Loucy (cell line): ENCODE results near the gene CPEB1.

Experiments
- H2AFZ ChIP-seq: fragments of 200-600 bp; sonication (generic); 2 replicates; pipeline ENCODE4 v1.6.0; 2016; ENCODE audit warnings: antibody characterized with exemption, mild to moderate bottlenecking, low read length, moderate library complexity
- H3F3A ChIP-seq: fragments of 200-600 bp; 2 replicates; pipeline ENCODE4 v1.6.0; 2016; ENCODE audit warnings: antibody characterized with exemption, low read depth, mild to moderate bottlenecking
- H3K27me3 ChIP-seq: fragments of 200-600 bp; sonication (generic); 2 replicates; pipeline ENCODE4 v1.6.1; 2014; ENCODE audit warnings: low read length, mild to moderate bottlenecking; ENCODE audit not compliant: insufficient read depth, poor library complexity, severe bottlenecking
- H3K36me3 ChIP-seq: fragments of 200-600 bp; sonication (generic); 2 replicates; pipeline ENCODE4 v1.6.1; 2016; ENCODE audit warnings: low read length; ENCODE audit not compliant: insufficient read depth
- H3K4me1 ChIP-seq: fragments of 200-600 bp; sonication (generic); 2 replicates; pipeline ENCODE4 v1.5.1; 2014; ENCODE audit warnings: low read length, mild to moderate bottlenecking; ENCODE audit not compliant: insufficient read depth, poor library complexity, severe bottlenecking
- H3K4me2 ChIP-seq: fragments of 200-600 bp; sonication (generic); 2 replicates; pipeline ENCODE4 v1.6.0; 2014; ENCODE audit warnings: antibody characterized with exemption, low read length, low read depth, mild to moderate bottlenecking; ENCODE audit not compliant: poor library complexity, severe bottlenecking
- H3K4me3 ChIP-seq: fragments of 200-600 bp; sonication (generic); 2 replicates; pipeline ENCODE4 v1.5.1; 2014; ENCODE audit warnings: low read length, mild to moderate bottlenecking, mixed read lengths; ENCODE audit not compliant: poor library complexity, severe bottlenecking
- H3K79me2 ChIP-seq: fragments of 200-600 bp; sonication (generic); 2 replicates; pipeline ENCODE4 v1.6.1; 2014; ENCODE audit warnings: low read length; ENCODE audit not compliant: insufficient read depth
- H3K9ac ChIP-seq: fragments of 200-600 bp; sonication (generic); 2 replicates; pipeline ENCODE4 v1.6.0; 2014; ENCODE audit warnings: mild to moderate bottlenecking, low read depth, low read length, moderate library complexity; ENCODE audit not compliant: poor library complexity, severe bottlenecking
- H3K9me2 ChIP-seq: fragments of 200-600 bp; sonication (generic); replicated peaks from 2 replicates; pipeline ENCODE4 v1.6.1; 2016; ENCODE audit warnings: low read depth, low read length, mixed read lengths
- H3K9me3 ChIP-seq: fragments of 200-600 bp; sonication (generic); 2 replicates; pipeline ENCODE4 v1.6.1; 2014; ENCODE audit warnings: mild to moderate bottlenecking, antibody characterized with exemption, low read length, low read depth; ENCODE audit not compliant: insufficient read depth
- H4K20me1 ChIP-seq: fragments of 200-600 bp; sonication (generic); 2 replicates; pipeline ENCODE4 v1.6.0; 2014; ENCODE audit warnings: antibody characterized with exemption, low read length, mild to moderate bottlenecking; ENCODE audit not compliant: insufficient read depth, poor library complexity, severe bottlenecking
- CTCF ChIP-seq: fragments of 200-600 bp; sonication (generic); conservative IDR thresholded peaks from 2 replicates; pipeline ENCODE4 v1.5.1; 2014; ENCODE audit warnings: mild to moderate bottlenecking, antibody characterized with exemption, low read length
- EZH2phosphoT487 ChIP-seq: fragments of 200-600 bp; IDR thresholded peaks from 2 replicates; pipeline ENCODE4 v1.6.1; 2018; ENCODE audit warnings: antibody characterized with exemption, mild to moderate bottlenecking, moderate library complexity, borderline replicate concordance

CPEB1 gene

GRCh38 chr15:82613747-82614146, 33.4 kb downstream of the CPEB1 start:
- no peaks in the 10 kb centered on the region for H3F3A ChIP-seq
- no peak overlapping the region for H3K4me2 ChIP-seq
- H3K4me3 ChIP-seq: no peak overlapping the region
- H2AFZ ChIP-seq: no peak overlapping the region
- H3K4me1 ChIP-seq: no peaks in the 10 kb centered on the region
- H3K36me3 ChIP-seq: no peaks in the 10 kb centered on the region
- H4K20me1 ChIP-seq: no peaks in the 10 kb centered on the region
- H3K27me3 ChIP-seq: no peaks in the 10 kb centered on the region
- H3K79me2 ChIP-seq: no peaks in the 10 kb centered on the region
- no peaks in the 10 kb centered on the region for H3K9me2 ChIP-seq
- H3K9ac ChIP-seq: no peak overlapping the region
- TF ChIP-seq CTCF (no peak), EZH2phosphoT487 (no peak)
- H3K9me3 ChIP-seq: no peaks in the 10 kb centered on the region

GRCh38 chr15:82611348-82611747, 35.8 kb downstream of the CPEB1 start:
- H3K9ac ChIP-seq: no peak overlapping the region
- H2AFZ ChIP-seq: no peak overlapping the region
- no peaks in the 10 kb centered on the region for H3K9me3 ChIP-seq
- no peak overlapping the region for H3K4me3 ChIP-seq
- no peak overlapping the region for H3K4me2 ChIP-seq
- no peaks in the 10 kb centered on the region for H3K9me2 ChIP-seq
- no peaks in the 10 kb centered on the region for H3K36me3 ChIP-seq
- TF ChIP-seq EZH2phosphoT487: no peak
- TF ChIP-seq CTCF: no peak
- no peaks in the 10 kb centered on the region for H3K79me2 ChIP-seq
- H3K27me3 ChIP-seq: no peaks in the 10 kb centered on the region
- H4K20me1 ChIP-seq: no peaks in the 10 kb centered on the region
- H3F3A ChIP-seq: no peaks in the 10 kb centered on the region
- no peaks in the 10 kb centered on the region for H3K4me1 ChIP-seq

- H2AFZ ChIP-seq: no peak overlapping the region
- H3K4me2 ChIP-seq: no peak overlapping the region
- no peaks in the 10 kb centered on the region for H4K20me1 ChIP-seq
- no peaks in the 10 kb centered on the region for H3K4me1 ChIP-seq
- H3K27me3 ChIP-seq: no peaks in the 10 kb centered on the region
- H3F3A ChIP-seq: no peaks in the 10 kb centered on the region
- no peaks in the 10 kb centered on the region for H3K79me2 ChIP-seq
- no peak overlapping the region for H3K4me3 ChIP-seq
- H3K36me3 ChIP-seq: no peaks in the 10 kb centered on the region
- no peaks in the 10 kb centered on the region for H3K9me3 ChIP-seq
- no peaks in the 10 kb centered on the region for H3K9me2 ChIP-seq
- TF ChIP-seq EZH2phosphoT487 (no peak), CTCF (no peak)
- H3K9ac ChIP-seq: no peak overlapping the region
Observed at GRCh38 chr15:82602195-82602594, 45.0 kb downstream of the CPEB1 start.
